CD4-positive, alpha-beta T cell treated with Interleukin-15 for 4 hours (primary cell): ENCODE data around the gene ELF4.

Source experiments
- DNase-seq: peaks from one replicate; pipeline ENCODE4 v3.0.0-alpha.2; 2020; ENCODE audit warnings: low spot score

Gene ELF4

DNA sequence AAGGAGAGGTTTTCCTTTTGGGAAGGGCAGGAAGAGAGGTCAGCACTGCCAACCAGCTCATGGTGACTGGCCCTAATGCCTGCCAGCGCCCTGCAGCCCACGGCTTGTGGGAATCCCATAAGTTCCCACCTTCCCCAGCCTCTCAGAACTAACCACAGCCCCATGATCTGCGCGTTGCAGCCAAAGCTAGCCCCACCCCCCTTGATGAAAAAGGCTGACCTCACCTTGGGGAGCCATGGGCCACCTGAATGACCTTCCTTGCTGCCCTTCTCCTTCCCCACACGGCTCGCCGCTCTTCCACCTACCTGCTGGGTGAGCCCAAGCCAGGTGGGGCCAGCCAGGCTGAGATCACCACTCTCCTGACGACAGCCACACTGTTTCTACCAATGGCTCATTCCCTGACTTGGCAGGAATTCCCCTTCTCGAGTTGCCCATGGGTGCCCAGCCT, 3.9 kb upstream of the ELF4 start:
- DNase-seq = no peak

DNA sequence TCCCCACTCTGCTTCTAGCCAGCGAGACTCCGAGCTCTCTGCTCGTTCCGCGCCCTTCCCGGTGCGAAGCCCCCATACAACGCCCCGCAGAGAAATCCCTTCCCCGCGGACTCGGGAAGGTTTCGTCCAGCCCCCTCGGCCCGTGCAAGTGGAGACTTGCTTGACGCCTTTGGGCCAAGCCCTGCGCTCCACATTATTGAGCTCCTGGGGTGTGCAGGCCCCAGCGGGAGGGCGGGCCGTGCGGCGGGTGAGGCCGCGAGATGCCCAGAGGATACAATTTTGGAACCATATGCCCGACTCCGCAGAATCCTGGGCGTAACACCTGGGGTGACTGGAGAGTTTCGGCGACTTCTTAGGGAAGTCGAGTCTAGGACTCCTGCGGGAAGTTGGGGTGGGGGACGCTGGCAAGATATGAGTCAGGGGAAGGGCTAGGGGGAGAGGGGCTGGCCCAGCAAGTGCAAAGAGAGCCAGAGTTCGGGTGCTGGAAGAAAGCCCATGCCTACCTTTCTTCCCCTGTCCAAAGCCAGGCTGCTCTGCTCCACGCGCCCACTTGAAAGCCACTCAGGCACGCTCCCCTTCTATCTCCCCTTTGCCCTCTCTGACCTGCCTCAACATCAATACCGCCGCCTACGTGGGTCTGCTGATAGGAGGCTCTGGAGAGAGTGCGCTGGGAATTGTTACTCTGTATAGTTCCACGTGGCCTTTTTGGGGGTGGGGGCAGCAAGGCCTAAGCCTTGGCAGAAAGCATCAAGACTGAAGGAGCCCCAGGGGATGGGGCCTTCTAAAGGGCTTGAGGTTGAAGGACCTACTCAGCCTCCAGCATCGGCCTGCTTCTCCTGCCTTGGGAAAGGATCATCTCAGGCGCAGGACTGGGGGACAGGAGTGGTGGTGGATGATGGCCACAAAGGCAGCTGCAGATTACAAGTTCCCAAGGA, 1.2 kb upstream of the ELF4 start:
- DNase-seq = no peak

DNA sequence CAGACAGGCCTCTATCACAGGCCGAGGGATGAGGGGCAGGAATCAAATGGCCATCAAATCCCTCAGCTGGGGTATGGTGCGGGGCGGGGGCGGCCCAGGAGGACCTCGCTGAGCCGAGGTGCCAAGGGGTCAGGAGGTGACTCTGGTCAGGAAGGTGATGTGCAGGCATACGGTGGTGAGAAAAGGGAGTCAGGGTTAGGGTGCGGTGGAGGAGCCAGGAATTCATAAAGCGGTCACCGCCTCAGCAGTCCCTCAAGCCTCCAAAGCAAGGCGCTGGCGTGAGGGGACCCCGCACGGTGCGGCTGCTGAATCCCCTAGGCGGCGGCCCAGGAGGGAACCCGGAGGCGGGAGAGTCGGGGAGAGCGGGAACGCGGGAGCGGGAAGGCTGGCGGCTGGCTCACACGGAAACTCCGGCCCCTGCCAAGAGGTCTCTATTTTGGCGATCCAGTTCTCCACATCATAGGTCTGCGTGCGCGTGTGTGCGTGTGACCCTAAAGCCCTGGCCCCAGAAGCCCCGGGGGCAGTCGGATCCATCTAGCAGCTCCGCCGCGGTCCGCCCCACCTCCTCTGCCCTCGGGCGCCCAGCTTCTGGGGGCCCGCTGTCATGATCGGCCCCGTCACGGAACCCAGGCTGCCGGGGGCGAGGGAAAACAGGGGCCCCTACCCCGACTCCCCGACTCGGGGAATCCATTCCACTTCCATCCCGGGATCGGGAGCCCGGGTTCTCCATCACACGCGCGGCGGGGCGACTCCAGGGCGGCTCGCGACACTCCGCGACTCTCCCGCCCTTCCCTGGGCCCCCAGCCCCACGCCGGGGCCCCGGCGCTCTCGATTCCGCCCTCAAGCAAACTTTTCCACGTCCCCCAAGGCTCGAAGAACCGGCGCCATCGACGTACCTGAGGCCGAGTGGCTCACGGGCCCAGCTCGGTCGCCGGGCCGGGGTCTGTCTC, 593 bp downstream of the ELF4 start:
- DNase-seq = no peak

DNA sequence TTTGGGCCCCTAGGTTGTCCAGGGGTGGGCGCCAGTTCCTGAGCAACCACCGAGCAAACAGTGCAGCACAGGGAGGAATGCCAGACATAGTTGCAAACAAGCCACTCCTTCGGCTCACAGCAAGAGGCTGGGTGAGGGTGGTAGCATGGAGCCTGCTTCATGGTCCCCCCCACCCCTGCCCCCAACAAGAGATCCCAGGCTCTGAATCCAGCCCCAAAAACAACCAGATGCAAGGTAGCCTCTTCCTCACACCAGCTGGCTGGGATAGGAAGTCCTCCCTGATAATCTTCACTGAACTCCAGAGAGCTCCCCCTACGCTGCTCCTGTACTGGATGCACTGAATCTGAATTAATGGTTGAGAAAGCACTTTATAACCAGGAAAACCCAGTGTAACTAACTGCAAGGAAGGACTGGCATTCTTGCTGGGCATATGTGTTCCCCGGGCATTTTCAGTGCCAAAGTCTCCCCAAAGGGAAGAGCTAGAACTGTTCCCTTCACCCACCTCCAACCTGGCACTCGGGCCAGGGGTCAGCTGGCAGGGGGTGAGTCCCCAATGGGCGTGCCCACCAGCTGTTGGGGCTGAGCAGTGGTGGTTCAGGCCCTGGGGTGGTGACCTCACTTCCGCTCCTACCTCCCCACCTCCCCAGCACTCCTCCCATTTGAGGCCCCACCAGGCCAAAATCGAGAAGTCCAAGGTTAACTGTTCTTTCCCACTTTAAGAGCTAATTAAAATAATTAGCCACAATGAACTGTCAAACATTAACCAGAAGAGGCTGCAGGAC, 1.5 kb downstream of the ELF4 start:
- DNase-seq = no peak

DNA sequence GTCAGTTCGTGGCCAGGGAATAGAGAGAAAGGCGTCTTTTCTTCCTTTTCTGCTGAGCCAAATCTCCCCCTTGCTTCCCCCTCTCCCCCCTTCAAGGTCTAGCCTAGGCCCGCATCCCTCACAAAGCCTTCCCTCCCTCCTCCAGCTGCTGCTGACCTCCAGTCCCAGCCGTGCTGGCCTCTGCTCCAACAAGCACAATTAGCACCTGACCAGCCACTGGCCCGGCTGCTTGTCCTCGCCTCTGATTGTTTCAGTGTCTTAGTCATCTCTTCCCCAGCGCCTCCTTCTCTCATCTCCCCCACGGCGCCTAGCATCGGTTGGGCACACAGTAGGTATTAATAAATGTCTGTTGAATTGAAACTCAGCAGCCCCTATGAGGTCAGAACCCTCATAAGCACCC, 4.2 kb downstream of the ELF4 start:
- DNase-seq = no peak

- no peak for DNase-seq
Measured at GRCh38 chrX:130105244-130105643, 5.1 kb downstream of the ELF4 start.

DNA sequence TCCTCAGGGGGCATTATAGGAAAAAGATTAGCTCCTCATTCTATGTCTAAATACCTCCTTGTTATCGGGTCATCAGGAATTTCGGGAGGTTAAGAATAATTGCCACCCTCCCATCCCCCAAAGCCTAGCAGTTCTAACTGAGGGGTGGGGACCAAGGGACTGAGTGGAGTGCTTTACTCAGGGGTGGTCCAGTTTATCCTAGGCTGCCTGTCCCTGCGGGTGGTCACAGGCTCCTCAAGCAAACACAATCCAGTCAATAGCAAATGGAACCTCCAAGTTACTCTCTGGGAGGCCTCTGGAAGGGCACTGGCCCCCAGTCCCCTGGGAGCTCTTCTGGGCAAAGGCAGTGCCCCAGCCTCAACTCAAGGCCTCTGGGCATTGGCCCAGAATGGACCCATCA, 6.7 kb downstream of the ELF4 start:
- DNase-seq = no peak

- no peak for DNase-seq
Measured at GRCh38 chrX:130100180-130100579, 10.1 kb downstream of the ELF4 start.

DNA sequence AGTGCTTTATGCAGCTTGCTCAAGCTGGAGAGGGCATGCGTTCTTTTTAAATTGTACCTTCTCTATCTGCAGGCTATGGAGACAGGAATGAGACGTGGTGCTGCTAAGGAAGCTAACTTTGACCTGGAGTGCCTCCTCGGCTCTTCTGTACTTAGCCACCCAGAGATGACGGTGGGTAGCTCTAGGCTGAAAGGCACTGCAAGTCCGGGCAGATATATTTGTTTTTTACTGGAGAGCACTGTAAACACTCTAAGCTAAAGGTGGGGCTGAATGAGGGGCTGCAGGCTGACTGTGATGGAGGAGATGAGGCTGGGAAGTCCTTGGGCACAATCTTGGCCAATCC, 12.1 kb downstream of the ELF4 start:
- no peak for DNase-seq

GRCh38 chrX:130097507-130098209, 12.6 kb downstream of the ELF4 start:
- no peak for DNase-seq

- no peak for DNase-seq
Measured at GRCh38 chrX:130095249-130096030, 14.9 kb downstream of the ELF4 start.

- DNase-seq = no peak
Measured at GRCh38 chrX:130094696-130095095, 15.6 kb downstream of the ELF4 start.

DNA sequence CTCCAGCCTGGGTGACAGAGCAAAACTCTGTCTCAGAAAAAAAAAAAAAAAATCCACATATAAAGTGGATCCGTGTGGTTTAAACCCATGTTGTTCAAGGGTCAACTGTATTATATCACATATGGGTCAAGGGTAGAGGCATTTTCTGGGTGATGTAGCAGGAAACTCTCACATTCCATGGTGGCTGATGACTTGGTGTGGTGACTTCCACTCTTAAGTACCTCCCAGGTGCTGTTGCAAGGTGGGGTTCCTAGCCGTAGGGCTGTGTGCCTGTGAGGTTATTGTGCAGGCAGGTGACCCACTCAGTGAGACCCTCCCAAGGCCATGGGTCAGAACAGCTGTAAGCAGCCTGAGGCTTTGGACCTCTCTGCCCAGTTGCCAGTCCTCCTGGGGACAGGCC, 17.0 kb downstream of the ELF4 start:
- DNase-seq = no peak

DNA sequence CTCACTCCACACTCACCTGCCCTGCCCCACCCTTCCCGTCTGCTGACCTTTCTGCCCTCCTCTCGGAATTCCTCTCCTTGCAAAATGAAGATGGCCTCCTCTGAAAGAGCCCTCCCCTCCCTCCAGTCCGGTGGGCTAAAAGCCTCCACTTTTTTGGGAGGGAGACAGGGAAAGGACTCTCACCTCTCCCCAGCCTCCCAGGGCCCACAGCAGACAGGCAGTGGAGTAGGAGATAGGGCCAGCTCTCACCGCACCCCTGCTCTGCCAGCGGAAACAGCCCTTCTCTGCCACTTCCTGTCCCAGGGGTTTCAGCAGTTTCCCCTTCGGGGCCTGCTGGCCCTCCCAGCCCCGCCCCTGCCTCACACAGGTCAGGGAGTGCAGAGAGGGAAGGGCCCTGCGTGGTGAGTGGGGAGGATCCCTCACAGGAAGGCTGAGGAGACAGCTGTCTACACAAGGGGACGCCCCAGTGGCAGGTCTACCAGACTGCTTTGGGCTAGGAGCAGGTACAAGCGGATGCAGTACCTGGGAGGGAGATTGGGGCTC, 18.2 kb downstream of the ELF4 start:
- DNase-seq = peak; percentile 85

GRCh38 chrX:130090364-130090763, 19.9 kb downstream of the ELF4 start:
- DNase-seq = no peak

- DNase-seq = peak; percentile 67
Measured at GRCh38 chrX:130086447-130087206, 23.7 kb downstream of the ELF4 start.

- no peak for DNase-seq
Measured at GRCh38 chrX:130085551-130086446, 24.5 kb downstream of the ELF4 start.

- DNase-seq = no peak
Measured at GRCh38 chrX:130084631-130085237, 25.6 kb downstream of the ELF4 start.
